T-helper 17 cell (primary cell): ENCODE measurements around the gene CNDP2. TPM values are rescaled to one million over a fixed set of nuclear protein-coding genes. Genes with fewer than 3 reads are reported as not detected.
"Not testable (repeated sequence)": the region's sequence is repeated elsewhere in the genome, so short reads cannot be mapped to it uniquely, and the experiment has no call there.

Source experiments
- ATAC-seq: fragments of 150-1000 bp; cut with Tn5 transposase; 2 replicates; pipeline ENCODE4 v1.10.0; 2021; ENCODE audit warnings: mild to moderate bottlenecking, moderate library complexity
- DNase-seq, 3 donors: peaks; one replicate each; pipeline versions ENCODE4 v3.0.0 to v3.0.0-alpha.2; 2020 to 2021
- H3K9me3 ChIP-seq: one replicate; pipeline ENCODE4 v1.7.0; 2013; ENCODE audit warnings: low read length, mild to moderate bottlenecking; ENCODE audit not compliant: control insufficient read depth, poor library complexity, severe bottlenecking
- H3K27ac Mint-ChIP-seq: one replicate; pipeline ENCODE4 v1.8.0; 2022; ENCODE audit warnings: mild to moderate bottlenecking, moderate library complexity, mixed read lengths
- H3K27me3 Mint-ChIP-seq: one replicate; pipeline ENCODE4 v1.8.0; 2022; ENCODE audit warnings: mixed read lengths
- H3K36me3 Mint-ChIP-seq: one replicate; pipeline ENCODE4 v1.8.0; 2022; ENCODE audit warnings: low read depth, mixed read lengths
- H3K4me1 Mint-ChIP-seq: one replicate; pipeline ENCODE4 v1.8.0; 2022; ENCODE audit warnings: mild to moderate bottlenecking, mixed read lengths
- H3K4me3 Mint-ChIP-seq: one replicate; pipeline ENCODE4 v1.8.0; 2022; ENCODE audit warnings: mild to moderate bottlenecking, moderate library complexity, mixed read lengths
- total RNA-seq, 4 donors: library from RNA in 2 of 4; stranded (reverse) in 2 of 4; gene quantifications; one replicate each; pipeline ENCODE4 v1.2.3 and lab custom pipeline; 2022 to 2026

CNDP2 gene
- total RNA-seq, 2 donors from 2014 or later, result 99.6 to 105 TPM

DNA sequence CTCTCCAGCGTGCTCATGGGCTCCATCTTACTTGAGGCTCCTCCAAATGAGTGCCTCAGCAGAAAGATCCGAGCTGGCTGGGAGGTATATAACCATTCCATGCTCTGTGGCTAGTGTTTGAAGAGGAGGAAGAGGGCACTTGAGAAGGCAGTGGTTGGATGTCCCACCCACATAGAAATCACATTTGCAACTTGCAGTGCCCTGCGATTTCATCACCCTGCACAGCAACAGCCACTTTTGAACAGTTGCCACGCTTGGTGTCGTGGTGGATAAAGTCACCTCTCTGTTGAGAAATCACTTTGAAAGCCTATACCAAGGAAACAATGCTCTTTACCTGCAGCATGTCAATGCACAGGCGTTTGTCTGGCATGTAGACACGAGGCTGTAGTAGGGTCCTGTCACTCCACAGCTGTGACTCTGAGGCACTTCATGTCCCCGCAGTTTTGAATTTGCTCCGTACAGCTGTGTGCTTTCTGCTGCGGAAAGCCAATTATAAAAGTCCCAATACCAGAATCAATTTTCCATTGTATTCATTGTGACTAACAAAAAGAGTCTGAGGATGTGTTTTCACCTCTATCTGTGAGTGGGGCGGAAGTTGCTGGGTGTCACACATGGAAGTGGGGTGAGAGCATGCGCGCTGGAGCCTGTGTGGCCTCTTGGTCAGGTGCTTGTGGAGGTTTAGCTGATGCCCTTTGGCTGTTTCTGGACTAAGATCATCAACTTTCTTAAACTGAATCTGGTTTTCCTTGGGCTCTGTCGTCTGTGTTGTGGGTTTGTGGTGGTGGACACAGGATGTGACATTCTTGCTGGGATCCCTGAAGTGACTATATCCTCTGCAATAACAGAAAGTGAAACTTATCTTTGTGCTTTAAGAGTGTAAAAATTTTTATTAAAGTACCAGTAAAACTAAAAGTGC, 2.8 kb downstream of the CNDP2 start:
- Mint-ChIP-seq H3K27me3 (no peaks in the 10 kb centered on the region), H3K27ac (peak overlapping the region; percentile 98), H3K4me1 (peaks cover 32% of the 10 kb centered on the region), H3K4me3 (peak overlapping the region; percentile 94), H3K36me3 (peaks cover 5% of the 10 kb centered on the region)
- DNase-seq, result peak; percentile 56 to 63 (median 57)
- peak; percentile 53 for ATAC-seq
- no peaks in the 10 kb centered on the region for H3K9me3 ChIP-seq

DNA sequence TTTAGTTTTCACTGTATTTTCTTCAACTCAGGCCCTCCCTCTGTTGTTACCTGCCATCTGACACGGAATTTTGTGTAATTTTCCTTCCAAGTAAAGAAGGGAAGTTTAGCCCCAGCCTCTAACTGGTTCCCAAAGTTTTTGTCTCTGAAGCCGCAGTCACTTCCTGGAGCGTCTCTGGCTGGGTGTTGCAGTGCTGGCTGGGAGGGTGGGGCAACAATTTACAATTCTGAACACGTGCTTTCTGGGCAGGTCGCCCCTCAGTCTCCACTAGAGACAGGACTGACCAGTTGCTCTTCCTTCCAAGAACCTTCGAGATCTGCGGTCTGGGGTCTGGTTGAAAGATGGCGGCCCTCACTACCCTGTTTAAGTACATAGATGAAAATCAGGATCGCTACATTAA, 3.5 kb downstream of the CNDP2 start:
- Mint-ChIP-seq H3K36me3 (peaks cover 5% of the 10 kb centered on the region), H3K4me3 (peak overlapping the region; percentile 94), H3K27ac (peak overlapping the region; percentile 98), H3K4me1 (peaks cover 34% of the 10 kb centered on the region), H3K27me3 (no peaks in the 10 kb centered on the region)
- DNase-seq (peak in 2 of 3 donors; percentile 13 to 19), ATAC-seq (peak; percentile 25)
- H3K9me3 ChIP-seq, result no peaks in the 10 kb centered on the region

DNA sequence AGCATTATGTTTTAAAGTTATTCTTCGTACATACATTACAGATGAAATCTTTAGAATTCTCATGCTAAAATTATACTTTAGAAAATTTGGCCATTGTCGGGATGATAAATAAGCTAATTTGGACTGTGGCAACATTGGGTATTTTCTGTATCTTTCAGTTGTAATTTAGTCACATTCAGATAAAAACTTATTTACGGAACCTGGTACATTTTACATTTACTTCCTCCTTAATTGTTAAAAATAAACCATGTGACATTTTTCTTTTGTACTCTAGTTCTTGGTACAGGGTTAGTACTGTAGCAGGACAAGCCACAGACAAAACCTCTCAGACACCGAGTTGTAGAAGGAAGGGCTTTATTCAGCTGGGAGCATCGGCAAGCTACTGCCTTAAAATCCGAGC, 4.2 kb downstream of the CNDP2 start:
- Mint-ChIP-seq H3K4me1 (peaks cover 35% of the 10 kb centered on the region), H3K27ac (peak overlapping the region; percentile 98), H3K27me3 (no peaks in the 10 kb centered on the region), H3K4me3 (peak overlapping the region; percentile 70), H3K36me3 (peaks cover 5% of the 10 kb centered on the region)
- ATAC-seq (no peak), DNase-seq (no peak)
- no peaks in the 10 kb centered on the region for H3K9me3 ChIP-seq

- ATAC-seq, H3K36me3 Mint-ChIP-seq, DNase-seq, H3K27me3 Mint-ChIP-seq, H3K9me3 ChIP-seq: not testable (repeated sequence)
- peaks cover 34% of the 10 kb centered on the region for H3K4me1 Mint-ChIP-seq
- H3K27ac Mint-ChIP-seq, result peak overlapping the region; percentile 98
- peak overlapping the region; percentile 70 for H3K4me3 Mint-ChIP-seq
These were observed 4.6 kb downstream of the CNDP2 start for GRCh38 chr18:74500774-74501173.

- H3K4me3 Mint-ChIP-seq, result no peak overlapping the region
- H3K36me3 Mint-ChIP-seq, result peaks cover 4% of the 10 kb centered on the region
- DNase-seq (no peak), ATAC-seq (no peak)
- no peaks in the 10 kb centered on the region for H3K9me3 ChIP-seq
- H3K4me1 Mint-ChIP-seq, result peaks cover 31% of the 10 kb centered on the region
- H3K27me3 Mint-ChIP-seq, result no peaks in the 10 kb centered on the region
- H3K27ac Mint-ChIP-seq, result peak overlapping the region; percentile 98
These were observed 5.2 kb downstream of the CNDP2 start for GRCh38 chr18:74501386-74501785.

DNA sequence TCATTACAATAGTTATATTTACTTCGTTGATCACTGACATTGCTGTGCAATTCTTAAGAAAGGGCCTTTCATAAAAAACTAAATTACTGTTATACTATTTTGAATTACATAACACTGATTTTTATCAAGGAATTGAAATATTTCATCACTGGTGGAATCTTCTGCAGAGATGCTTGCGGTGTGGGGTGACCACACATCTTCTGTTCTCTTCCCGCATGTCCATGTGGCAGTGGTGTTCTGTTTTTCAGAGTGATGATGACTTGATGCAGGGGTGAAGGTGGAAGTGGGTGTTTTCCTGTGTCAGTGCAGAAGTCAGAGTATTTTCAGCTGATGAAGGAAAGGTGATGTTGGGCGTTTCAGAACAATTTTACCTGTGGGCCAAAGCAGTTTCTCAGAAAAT, 7.0 kb downstream of the CNDP2 start:
- DNase-seq (no peak), ATAC-seq (no peak)
- Mint-ChIP-seq H3K4me3 (no peak overlapping the region), H3K36me3 (peaks cover 16% of the 10 kb centered on the region), H3K4me1 (peaks cover 30% of the 10 kb centered on the region), H3K27me3 (no peaks in the 10 kb centered on the region), H3K27ac (no peak overlapping the region)
- no peaks in the 10 kb centered on the region for H3K9me3 ChIP-seq

DNA sequence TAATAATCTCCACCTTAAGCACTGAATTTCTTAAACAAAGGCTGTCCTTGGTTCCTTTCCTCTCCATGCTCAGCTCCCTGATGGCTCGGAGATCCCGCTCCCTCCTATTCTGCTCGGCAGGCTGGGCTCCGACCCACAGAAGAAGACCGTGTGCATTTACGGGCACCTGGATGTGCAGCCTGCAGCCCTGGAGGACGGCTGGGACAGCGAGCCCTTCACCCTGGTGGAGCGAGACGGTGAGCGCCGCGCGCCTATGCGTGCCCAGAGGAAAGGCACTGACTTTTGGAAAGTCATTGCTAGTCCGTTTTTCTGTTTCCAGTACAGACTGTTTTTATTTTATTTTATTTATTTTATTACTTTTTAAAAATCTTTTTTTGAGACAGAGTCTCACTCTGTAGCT, 9.6 kb downstream of the CNDP2 start:
- DNase-seq (no peak), ATAC-seq (no peak)
- H3K4me3 Mint-ChIP-seq, result no peak overlapping the region
- no peak overlapping the region for H3K27ac Mint-ChIP-seq
- peaks cover 17% of the 10 kb centered on the region for H3K4me1 Mint-ChIP-seq
- no peaks in the 10 kb centered on the region for H3K27me3 Mint-ChIP-seq
- no peaks in the 10 kb centered on the region for H3K9me3 ChIP-seq
- H3K36me3 Mint-ChIP-seq, result peaks cover 16% of the 10 kb centered on the region

- H3K27ac Mint-ChIP-seq, result no peak overlapping the region
- ATAC-seq, result no peak
- peaks cover 16% of the 10 kb centered on the region for H3K36me3 Mint-ChIP-seq
- DNase-seq, result no peak
- H3K27me3 Mint-ChIP-seq, result no peaks in the 10 kb centered on the region
- no peaks in the 10 kb centered on the region for H3K9me3 ChIP-seq
- peaks cover 17% of the 10 kb centered on the region for H3K4me1 Mint-ChIP-seq
- H3K4me3 Mint-ChIP-seq, result no peak overlapping the region
These were observed 10.4 kb downstream of the CNDP2 start for GRCh38 chr18:74506448-74507084.

- no peak for DNase-seq
- no peaks in the 10 kb centered on the region for H3K27me3 Mint-ChIP-seq
- H3K4me1 Mint-ChIP-seq, result peaks cover 17% of the 10 kb centered on the region
- no peak overlapping the region for H3K27ac Mint-ChIP-seq
- no peak overlapping the region for H3K4me3 Mint-ChIP-seq
- H3K9me3 ChIP-seq, result no peaks in the 10 kb centered on the region
- no peak for ATAC-seq
- H3K36me3 Mint-ChIP-seq, result peaks cover 16% of the 10 kb centered on the region
These were observed 11.1 kb downstream of the CNDP2 start for GRCh38 chr18:74507097-74507881.

DNA sequence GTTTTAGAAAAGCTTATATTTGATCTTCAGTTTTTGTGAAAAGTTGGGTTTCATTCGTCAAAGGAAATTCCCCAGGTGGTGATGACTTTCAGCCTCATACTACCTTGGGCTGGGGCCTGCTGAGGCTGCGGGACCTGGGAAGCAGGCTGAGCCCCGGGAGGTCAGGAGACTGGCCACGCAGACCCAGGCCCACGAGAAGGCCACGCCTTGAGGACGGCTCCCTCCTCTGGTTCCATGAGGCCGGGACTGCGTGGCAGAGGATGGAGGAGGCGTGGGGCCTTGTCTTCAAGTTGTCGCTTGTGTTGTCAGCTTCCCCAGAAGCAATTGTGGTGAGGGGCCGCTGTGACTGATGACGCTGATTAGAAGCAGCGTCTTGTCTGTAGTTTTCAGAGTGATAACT, 11.8 kb downstream of the CNDP2 start:
- DNase-seq, result no peak
- H3K4me1 Mint-ChIP-seq, result peaks cover 21% of the 10 kb centered on the region
- no peak for ATAC-seq
- H3K9me3 ChIP-seq, result no peaks in the 10 kb centered on the region
- no peak overlapping the region for H3K4me3 Mint-ChIP-seq
- H3K36me3 Mint-ChIP-seq, result peaks cover 21% of the 10 kb centered on the region
- H3K27me3 Mint-ChIP-seq, result no peaks in the 10 kb centered on the region
- no peak overlapping the region for H3K27ac Mint-ChIP-seq

- no peak for ATAC-seq
- H3K27me3 Mint-ChIP-seq, result no peaks in the 10 kb centered on the region
- no peak for DNase-seq
- H3K4me3 Mint-ChIP-seq, result no peak overlapping the region
- H3K4me1 Mint-ChIP-seq, result peaks cover 18% of the 10 kb centered on the region
- no peak overlapping the region for H3K27ac Mint-ChIP-seq
- H3K9me3 ChIP-seq, result no peaks in the 10 kb centered on the region
- peaks cover 20% of the 10 kb centered on the region for H3K36me3 Mint-ChIP-seq
These were observed 12.2 kb downstream of the CNDP2 start for GRCh38 chr18:74508366-74508765.

GRCh38 chr18:74508821-74509225, 12.7 kb downstream of the CNDP2 start:
- H3K9me3 ChIP-seq, result no peaks in the 10 kb centered on the region
- H3K4me1 Mint-ChIP-seq, result peaks cover 18% of the 10 kb centered on the region
- no peak overlapping the region for H3K4me3 Mint-ChIP-seq
- peaks cover 20% of the 10 kb centered on the region for H3K36me3 Mint-ChIP-seq
- no peak overlapping the region for H3K27ac Mint-ChIP-seq
- ATAC-seq (no peak), DNase-seq (no peak)
- H3K27me3 Mint-ChIP-seq, result no peaks in the 10 kb centered on the region
